CD4-positive, alpha-beta T cell (primary cell): Measurements from ENCODE around the gene TALDO1. TPM values are rescaled to one million over a fixed set of nuclear protein-coding genes. Genes with fewer than 3 reads are reported as not detected.

Source experiments
- ATAC-seq: fragments of 200-7000 bp; cut with Tn5 transposase; one replicate; pipeline ENCODE4 v1.10.0; 2022; ENCODE audit warnings: mild to moderate bottlenecking; ENCODE audit not compliant: poor library complexity
- CTCF ChIA-PET: fragments of 350-600 bp; sonication (Branson Sonifier 250); formaldehyde crosslinking; loops from one replicate; lab custom pipeline; 2021; ENCODE audit warnings: antibody characterized with exemption, inconsistent platforms; lab: Charles Lee
- POLR2A ChIA-PET: fragments of 350-600 bp; sonication (Branson Sonifier 250); formaldehyde crosslinking; loops from one replicate; lab custom pipeline; 2021; ENCODE audit warnings: antibody characterized with exemption, inconsistent platforms; lab: Charles Lee
- DNase-seq, 14 experiments: peaks; one replicate each; pipeline ENCODE4 v3.0.0-alpha.2; 2013 to 2020; ENCODE audit warnings: mixed read lengths in 2 of 14
- H3K27ac ChIP-seq, 2 donors: one replicate each; pipeline versions ENCODE4 v1.5.1 to v1.7.0; 2013; ENCODE audit warnings: low read length in 2 of 2, low read depth in 1 of 2, mild to moderate bottlenecking in 1 of 2
- H3K27me3 ChIP-seq, 2 experiments: 1 replicate in 1 of 2; 2 replicates in 1 of 2; pipeline versions ENCODE4 v1.6.1 to v1.7.0; 2013; ENCODE audit warnings: low read length in 2 of 2, control low read depth in 1 of 2, mild to moderate bottlenecking in 1 of 2, moderate library complexity in 1 of 2; ENCODE audit not compliant: insufficient read depth in 2 of 2, control insufficient read depth in 1 of 2
- H3K36me3 ChIP-seq: one replicate; pipeline ENCODE4 v1.6.1; 2013; ENCODE audit warnings: low read length, control low read depth; ENCODE audit not compliant: insufficient read depth
- H3K4me1 ChIP-seq: one replicate; pipeline ENCODE4 v1.6.1; 2013; ENCODE audit warnings: low read length, control low read depth; ENCODE audit not compliant: insufficient read depth
- H3K4me3 ChIP-seq: one replicate; pipeline ENCODE4 v1.5.1; 2013; ENCODE audit warnings: mild to moderate bottlenecking, low read length, moderate library complexity
- H3K9me3 ChIP-seq, 2 experiments: 1 replicate in 1 of 2; 2 replicates in 1 of 2; pipeline versions ENCODE4 v1.6.1 to v1.7.0; 2013; ENCODE audit warnings: low read length in 2 of 2, mild to moderate bottlenecking in 2 of 2, control low read depth in 1 of 2, moderate library complexity in 1 of 2; ENCODE audit not compliant: control insufficient read depth in 1 of 2, insufficient read depth in 1 of 2
- H3K27ac Mint-ChIP-seq: one replicate; pipeline ENCODE4 v1.8.0; 2020; ENCODE audit warnings: mixed read lengths
- H3K27me3 Mint-ChIP-seq: one replicate; pipeline ENCODE4 v1.8.0; 2021; ENCODE audit warnings: mixed read lengths
- H3K36me3 Mint-ChIP-seq: one replicate; pipeline ENCODE4 v1.8.0; 2021; ENCODE audit warnings: low read depth, mixed read lengths
- H3K4me1 Mint-ChIP-seq: one replicate; pipeline ENCODE4 v1.8.0; 2021; ENCODE audit warnings: low read depth, mixed read lengths
- H3K4me3 Mint-ChIP-seq: one replicate; pipeline ENCODE4 v1.8.0; 2020; ENCODE audit warnings: mild to moderate bottlenecking, mixed read lengths
- H3K9me3 Mint-ChIP-seq: one replicate; pipeline ENCODE4 v1.8.0; 2020; ENCODE audit warnings: mixed read lengths
- intact Hi-C, 2 experiments: fragments of 100-400 bp; cut with DNase I in 1 of 2; cut with micrococcal nuclease in 1 of 2; formaldehyde crosslinking; loops; one replicate each; pipeline versions ENCODE4 v1.15.1 to v1.9.0; 2023 to 2025; cut with DNase I, micrococcal nuclease
- total RNA-seq, 174 experiments: library from RNA in 2 of 174; stranded (reverse) in 2 of 174; gene quantifications; one replicate each; pipeline ENCODE4 v1.2.3 and lab custom pipeline; 2021 to 2026
- TF ChIP-seq, protein P1 (sequence below): fragments of 200-600 bp; IDR thresholded peaks from one replicate; pipeline ENCODE4 v1.8.0; 2022; ENCODE audit warnings: antibody characterized with exemption, mild to moderate bottlenecking

The TALDO1 gene
- total RNA-seq, 2 experiments from 2014 or later = 26.2 to 27.7 TPM

DNA sequence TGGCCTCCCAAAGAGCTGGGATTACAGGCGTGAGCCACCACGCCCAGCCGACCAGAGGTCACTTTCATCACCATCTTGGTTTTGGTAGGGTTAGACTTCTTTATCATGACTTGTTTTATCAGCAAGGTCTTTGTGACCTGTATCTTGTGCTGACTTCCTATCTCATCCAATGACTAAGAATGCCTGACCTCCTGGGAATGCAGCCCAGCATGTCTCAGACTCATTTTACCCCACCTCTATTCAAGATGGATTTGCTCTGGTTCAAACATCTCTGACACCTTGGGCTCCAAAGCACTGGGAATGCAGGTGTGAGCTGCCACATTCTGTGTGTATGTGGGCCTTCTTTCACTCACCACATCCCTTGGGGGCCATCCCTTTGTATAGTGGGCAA is 5.1 kb upstream of the TALDO1 start:
- ChIA-PET POLR2A (no interaction called here), CTCF (no interaction called here)
- H3K36me3 Mint-ChIP-seq = no peaks in the 10 kb centered on the region
- no peaks in the 10 kb centered on the region for H3K27me3 ChIP-seq
- TF ChIP-seq, protein P1, sequence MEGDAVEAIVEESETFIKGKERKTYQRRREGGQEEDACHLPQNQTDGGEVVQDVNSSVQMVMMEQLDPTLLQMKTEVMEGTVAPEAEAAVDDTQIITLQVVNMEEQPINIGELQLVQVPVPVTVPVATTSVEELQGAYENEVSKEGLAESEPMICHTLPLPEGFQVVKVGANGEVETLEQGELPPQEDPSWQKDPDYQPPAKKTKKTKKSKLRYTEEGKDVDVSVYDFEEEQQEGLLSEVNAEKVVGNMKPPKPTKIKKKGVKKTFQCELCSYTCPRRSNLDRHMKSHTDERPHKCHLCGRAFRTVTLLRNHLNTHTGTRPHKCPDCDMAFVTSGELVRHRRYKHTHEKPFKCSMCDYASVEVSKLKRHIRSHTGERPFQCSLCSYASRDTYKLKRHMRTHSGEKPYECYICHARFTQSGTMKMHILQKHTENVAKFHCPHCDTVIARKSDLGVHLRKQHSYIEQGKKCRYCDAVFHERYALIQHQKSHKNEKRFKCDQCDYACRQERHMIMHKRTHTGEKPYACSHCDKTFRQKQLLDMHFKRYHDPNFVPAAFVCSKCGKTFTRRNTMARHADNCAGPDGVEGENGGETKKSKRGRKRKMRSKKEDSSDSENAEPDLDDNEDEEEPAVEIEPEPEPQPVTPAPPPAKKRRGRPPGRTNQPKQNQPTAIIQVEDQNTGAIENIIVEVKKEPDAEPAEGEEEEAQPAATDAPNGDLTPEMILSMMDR = no peak
- intact Hi-C loops = no loop called here
- no peaks in the 10 kb centered on the region for H3K9me3 Mint-ChIP-seq
- H3K36me3 ChIP-seq = no peaks in the 10 kb centered on the region
- no peak for DNase-seq
- H3K4me3 ChIP-seq = no peak overlapping the region
- no peak for ATAC-seq
- peaks cover 20% of the 10 kb centered on the region for H3K4me1 Mint-ChIP-seq
- H3K9me3 ChIP-seq = no peaks in the 10 kb centered on the region
- no peak overlapping the region for H3K4me3 Mint-ChIP-seq
- peaks cover 25% of the 10 kb centered on the region for H3K4me1 ChIP-seq
- H3K27me3 Mint-ChIP-seq = no peaks in the 10 kb centered on the region
- no peak overlapping the region for H3K27ac Mint-ChIP-seq
- no peak overlapping the region for H3K27ac ChIP-seq

DNA sequence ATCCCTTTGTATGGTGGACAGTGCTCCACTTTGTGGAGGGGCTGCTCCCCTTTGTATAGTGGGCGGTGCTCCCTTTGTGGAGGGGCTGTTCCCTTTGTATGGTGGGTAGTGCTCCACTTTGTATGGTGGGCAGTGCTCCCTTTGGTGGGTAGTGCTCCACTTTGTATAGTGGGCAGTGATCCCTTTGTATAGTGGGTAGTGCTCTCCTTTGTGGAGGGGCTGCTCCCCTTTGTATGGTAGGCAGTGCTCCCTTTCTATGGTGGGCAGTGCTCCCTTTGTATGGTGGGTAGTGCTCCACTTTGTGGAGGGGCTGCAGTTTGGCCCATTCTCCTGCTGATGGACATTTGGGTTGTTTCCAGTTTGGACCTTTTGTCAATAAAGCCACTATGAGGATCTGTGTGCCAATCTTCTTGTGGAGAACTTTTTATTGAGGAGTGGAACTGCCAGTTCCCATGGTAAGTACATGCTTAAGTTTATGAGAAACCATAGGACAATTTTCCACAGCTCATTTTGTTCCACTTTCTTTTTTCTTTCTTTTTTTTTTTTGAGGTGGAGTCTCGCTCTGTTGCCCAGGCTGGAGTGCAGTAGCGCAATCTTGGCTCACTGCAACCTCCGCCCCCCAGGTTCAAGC is 4.6 kb upstream of the TALDO1 start:
- Mint-ChIP-seq H3K27me3 (no peaks in the 10 kb centered on the region), H3K4me1 (peaks cover 15% of the 10 kb centered on the region), H3K27ac (no peak overlapping the region), H3K4me3 (no peak overlapping the region), H3K36me3 (no peaks in the 10 kb centered on the region), H3K9me3 (no peaks in the 10 kb centered on the region)
- Histone ChIP-seq H3K27ac (no peak overlapping the region), H3K27me3 (no peaks in the 10 kb centered on the region), H3K9me3 (no peaks in the 10 kb centered on the region), H3K4me1 (peaks cover 19% of the 10 kb centered on the region), H3K4me3 (no peak overlapping the region), H3K36me3 (no peaks in the 10 kb centered on the region)
- CTCF ChIA-PET = no interaction called here
- intact Hi-C loops = no loop called here
- TF ChIP-seq, protein P1 = no peak
- ATAC-seq (no peak), DNase-seq (no peak)
- POLR2A ChIA-PET = interaction anchor here (2.4 kb wide), 1 partner anchor 17 kb away, joined by 8 read pairs; no protein-coding TSS in a partner anchor

DNA sequence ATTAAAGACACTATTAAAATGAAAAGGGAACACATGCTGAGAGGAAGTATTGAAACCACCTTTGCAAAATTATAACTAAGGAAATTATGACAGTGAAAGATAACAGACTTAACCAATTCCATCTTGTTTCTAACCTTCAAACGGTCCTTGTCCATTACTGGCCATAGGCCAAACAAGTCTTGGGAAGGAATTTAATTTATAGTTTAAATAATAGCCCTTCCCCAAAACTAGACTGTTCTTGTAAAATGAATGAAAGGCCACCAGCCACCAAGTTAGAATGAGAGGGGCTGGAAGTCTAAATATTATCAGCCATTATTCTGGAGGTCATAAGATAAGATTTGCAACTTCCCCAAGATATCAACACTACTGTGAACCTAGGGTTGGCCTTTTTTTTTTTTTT is 1.8 kb upstream of the TALDO1 start:
- POLR2A ChIA-PET = interaction anchor here (0.7 to 0.9 kb wide), 3 partner anchors 20 to 184 kb away, joined by 3 read pairs; partner anchors contain the start of gene PIDD1
- Histone ChIP-seq H3K27ac (no peak overlapping the region), H3K4me3 (no peak overlapping the region), H3K27me3 (no peaks in the 10 kb centered on the region), H3K4me1 (peaks cover 23% of the 10 kb centered on the region), H3K9me3 (no peaks in the 10 kb centered on the region), H3K36me3 (no peaks in the 10 kb centered on the region)
- TF ChIP-seq, protein P1 = no peak
- Mint-ChIP-seq H3K36me3 (no peaks in the 10 kb centered on the region), H3K27ac (no peak overlapping the region), H3K9me3 (no peaks in the 10 kb centered on the region), H3K4me1 (peaks cover 18% of the 10 kb centered on the region), H3K27me3 (no peaks in the 10 kb centered on the region), H3K4me3 (peak overlapping the region; percentile 38)
- intact Hi-C loops = loop anchor here (5.0 kb wide), 1 partner anchor 52 kb away; the partner anchor contains the start of gene SLC25A22 (in 2 of the 2)
- no peak for DNase-seq
- no peak for ATAC-seq
- CTCF ChIA-PET = no interaction called here
